ENCODE data around the gene MFAP1. TPM values are rescaled to one million over a fixed set of nuclear protein-coding genes. Genes with fewer than 3 reads are reported as not detected.

Gene MFAP1
- total and polyA plus RNA-seq, 2 donors (not counting 1 experiment from before 2014, with no cell fraction given) = 28.4 to 45.0 TPM

DNA sequence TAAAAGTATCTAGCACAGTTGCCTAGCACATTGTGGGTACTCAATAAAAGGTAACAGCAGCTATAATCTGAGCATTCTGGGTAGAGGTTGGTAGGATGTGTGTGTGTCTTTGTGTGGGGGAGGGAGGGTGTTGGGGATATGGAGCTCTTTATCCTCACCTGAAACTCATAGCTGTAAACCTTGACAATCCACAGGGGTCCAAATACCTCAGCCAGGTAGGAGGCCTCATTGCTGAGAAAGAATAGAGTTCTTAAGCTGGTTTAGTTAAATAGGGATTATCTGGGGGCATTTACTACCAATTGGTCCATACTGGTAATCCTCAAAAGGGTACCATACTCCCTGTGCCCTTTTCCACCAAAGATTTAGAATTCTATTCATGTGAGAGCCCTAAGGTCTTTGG, 28.5 kb downstream of the MFAP1 start:
- Histone ChIP-seq H4K20me1 (ENCODE audit: control insufficient read depth, extremely low read depth, insufficient read depth, low read length) (no peaks in the 10 kb centered on the region), H3K27ac (ENCODE audit: insufficient read depth, low read length) (no peak overlapping the region), H3K79me2 (ENCODE audit: control insufficient read depth, insufficient read depth, low read length) (peaks cover 37% of the 10 kb centered on the region), H3K4me3 (replicated peaks in 1 of 4; ENCODE audit: control extremely low read depth in 1 of 4, insufficient read depth in 1 of 4, low read depth in 3 of 4, low read length in 4 of 4) (no peak overlapping the region), H3K4me1 (ENCODE audit: control insufficient read depth, extremely low read depth, insufficient read depth, low read length) (peaks cover 18% of the 10 kb centered on the region), H2AFZ (ENCODE audit: low read length) (no peak overlapping the region), H3K4me2 (ENCODE audit: extremely low read depth, insufficient read depth, low read length) (no peak overlapping the region), H3K9me3 (ENCODE audit: control insufficient read depth, insufficient read depth, low read depth, low read length) (no peaks in the 10 kb centered on the region), H3K27me3 (ENCODE audit: control insufficient read depth, insufficient read depth, low read length) (no peaks in the 10 kb centered on the region), H3K36me3 (ENCODE audit: control insufficient read depth, insufficient read depth, low read length) (peaks cover 27% of the 10 kb centered on the region), H3K9ac (ENCODE audit: insufficient read depth, low read length) (no peak overlapping the region)
- TF ChIP-seq EZH2 (IDR thresholded peaks at IDR 0.05; ENCODE audit: low read length, missing control alignments) = no peak
- TF ChIP-seq, protein P1, sequence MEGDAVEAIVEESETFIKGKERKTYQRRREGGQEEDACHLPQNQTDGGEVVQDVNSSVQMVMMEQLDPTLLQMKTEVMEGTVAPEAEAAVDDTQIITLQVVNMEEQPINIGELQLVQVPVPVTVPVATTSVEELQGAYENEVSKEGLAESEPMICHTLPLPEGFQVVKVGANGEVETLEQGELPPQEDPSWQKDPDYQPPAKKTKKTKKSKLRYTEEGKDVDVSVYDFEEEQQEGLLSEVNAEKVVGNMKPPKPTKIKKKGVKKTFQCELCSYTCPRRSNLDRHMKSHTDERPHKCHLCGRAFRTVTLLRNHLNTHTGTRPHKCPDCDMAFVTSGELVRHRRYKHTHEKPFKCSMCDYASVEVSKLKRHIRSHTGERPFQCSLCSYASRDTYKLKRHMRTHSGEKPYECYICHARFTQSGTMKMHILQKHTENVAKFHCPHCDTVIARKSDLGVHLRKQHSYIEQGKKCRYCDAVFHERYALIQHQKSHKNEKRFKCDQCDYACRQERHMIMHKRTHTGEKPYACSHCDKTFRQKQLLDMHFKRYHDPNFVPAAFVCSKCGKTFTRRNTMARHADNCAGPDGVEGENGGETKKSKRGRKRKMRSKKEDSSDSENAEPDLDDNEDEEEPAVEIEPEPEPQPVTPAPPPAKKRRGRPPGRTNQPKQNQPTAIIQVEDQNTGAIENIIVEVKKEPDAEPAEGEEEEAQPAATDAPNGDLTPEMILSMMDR (conservative IDR thresholded peaks at IDR 0.05 in 1 of 2, IDR thresholded peaks at IDR 0.05 in 1 of 2; ENCODE audit: low read depth in 1 of 2, low read length in 2 of 2) = no peak
- DNase-seq (ENCODE audit: low read depth in 2 of 2) = no peak

DNA sequence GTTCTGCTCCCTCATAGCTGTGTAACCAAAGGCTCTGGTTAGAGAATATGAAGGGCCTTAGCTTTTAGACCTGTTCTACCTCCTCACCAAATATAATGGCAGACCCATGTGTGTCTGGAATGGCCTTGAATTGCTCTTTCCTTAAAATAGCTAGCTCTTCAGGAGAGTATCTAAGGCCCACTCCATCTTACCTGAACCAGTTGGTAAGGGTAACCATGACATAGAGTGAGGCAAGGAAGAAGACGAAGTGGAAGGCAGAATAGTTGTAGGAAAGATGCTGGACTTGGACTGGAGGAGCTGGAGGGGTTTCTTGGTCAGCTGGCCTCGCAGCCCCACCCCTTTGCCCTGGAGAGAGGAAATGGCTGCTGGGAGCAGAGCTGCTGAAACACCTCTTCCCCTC, 29.3 kb downstream of the MFAP1 start:
- H3K79me2 ChIP-seq (ENCODE audit: control insufficient read depth, insufficient read depth, low read length) = peaks cover 32% of the 10 kb centered on the region
- H3K27ac ChIP-seq (ENCODE audit: insufficient read depth, low read length) = no peak overlapping the region
- peak overlapping the region in 1 of 4 experiments; percentile 4 for H3K4me3 ChIP-seq (replicated peaks in 1 of 4; ENCODE audit: control extremely low read depth in 1 of 4, insufficient read depth in 1 of 4, low read depth in 3 of 4, low read length in 4 of 4)
- no peaks in the 10 kb centered on the region for H3K9me3 ChIP-seq (ENCODE audit: control insufficient read depth, insufficient read depth, low read depth, low read length)
- no peak overlapping the region for H2AFZ ChIP-seq (ENCODE audit: low read length)
- H3K4me1 ChIP-seq (ENCODE audit: control insufficient read depth, extremely low read depth, insufficient read depth, low read length) = peaks cover 17% of the 10 kb centered on the region
- no peak overlapping the region for H3K9ac ChIP-seq (ENCODE audit: insufficient read depth, low read length)
- no peaks in the 10 kb centered on the region for H3K27me3 ChIP-seq (ENCODE audit: control insufficient read depth, insufficient read depth, low read length)
- no peak overlapping the region for H3K4me2 ChIP-seq (ENCODE audit: extremely low read depth, insufficient read depth, low read length)
- no peaks in the 10 kb centered on the region for H4K20me1 ChIP-seq (ENCODE audit: control insufficient read depth, extremely low read depth, insufficient read depth, low read length)
- H3K36me3 ChIP-seq (ENCODE audit: control insufficient read depth, insufficient read depth, low read length) = peaks cover 27% of the 10 kb centered on the region
- TF ChIP-seq, protein P1 (conservative IDR thresholded peaks at IDR 0.05 in 1 of 2, IDR thresholded peaks at IDR 0.05 in 1 of 2; ENCODE audit: low read depth in 1 of 2, low read length in 2 of 2) = no peak
- TF ChIP-seq EZH2 (IDR thresholded peaks at IDR 0.05; ENCODE audit: low read length, missing control alignments) = no peak
- DNase-seq (ENCODE audit: low read depth in 2 of 2) = no peak

DNA sequence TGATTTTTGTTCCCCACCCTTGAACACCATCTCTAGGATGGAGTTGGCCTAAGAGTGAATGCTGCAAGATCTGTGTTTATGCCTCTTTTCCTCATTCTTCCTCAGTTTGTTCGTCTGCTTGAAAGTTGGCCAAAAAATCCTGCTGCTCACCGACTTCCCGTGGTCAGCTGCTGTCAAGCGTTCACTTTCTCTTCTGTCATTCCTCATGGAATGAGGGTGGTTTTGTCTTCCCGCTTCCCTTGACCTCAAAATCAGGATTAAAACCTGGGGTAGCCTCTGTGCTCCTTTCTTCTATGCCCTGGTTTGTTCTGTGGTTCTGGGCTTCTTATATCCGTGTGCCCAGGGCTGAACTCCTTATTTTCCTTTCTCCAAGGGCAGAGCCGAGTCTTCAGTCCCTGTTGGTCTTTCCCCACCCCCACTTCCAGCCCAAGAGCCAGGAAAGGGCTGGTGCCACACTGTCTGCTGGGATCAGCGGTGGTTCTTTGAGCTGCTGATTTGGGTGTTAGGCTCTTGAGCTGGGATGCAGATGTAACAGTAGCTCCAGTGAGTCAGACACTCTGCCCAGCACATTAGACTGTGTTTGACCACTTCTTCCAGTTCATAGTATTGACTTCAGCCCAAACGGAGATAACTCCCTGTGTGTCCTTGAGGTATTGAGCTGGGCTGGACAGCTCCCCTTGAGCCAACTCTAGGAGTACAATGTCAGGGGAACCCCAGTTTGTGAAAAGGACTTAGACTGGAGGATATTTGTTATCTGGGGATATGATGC, 30.0 kb downstream of the MFAP1 start:
- peaks cover 22% of the 10 kb centered on the region for H3K36me3 ChIP-seq (ENCODE audit: control insufficient read depth, insufficient read depth, low read length)

More for the DNA sequence above, 30.0 kb downstream of the MFAP1 start:
- TF ChIP-seq EZH2 (IDR thresholded peaks at IDR 0.05; ENCODE audit: low read length, missing control alignments) = no peak
- TF ChIP-seq, protein P1 (conservative IDR thresholded peaks at IDR 0.05 in 1 of 2, IDR thresholded peaks at IDR 0.05 in 1 of 2; ENCODE audit: low read depth in 1 of 2, low read length in 2 of 2) = no peak
- Histone ChIP-seq H4K20me1 (ENCODE audit: control insufficient read depth, extremely low read depth, insufficient read depth, low read length) (no peaks in the 10 kb centered on the region), H3K27me3 (ENCODE audit: control insufficient read depth, insufficient read depth, low read length) (no peaks in the 10 kb centered on the region), H3K9ac (ENCODE audit: insufficient read depth, low read length) (no peak overlapping the region), H3K79me2 (ENCODE audit: control insufficient read depth, insufficient read depth, low read length) (peaks cover 32% of the 10 kb centered on the region), H3K4me3 (replicated peaks in 1 of 4; ENCODE audit: control extremely low read depth in 1 of 4, insufficient read depth in 1 of 4, low read depth in 3 of 4, low read length in 4 of 4) (peak overlapping the region in 2 of 4 experiments; percentile 4 to 100), H3K9me3 (ENCODE audit: control insufficient read depth, insufficient read depth, low read depth, low read length) (no peaks in the 10 kb centered on the region), H3K4me1 (ENCODE audit: control insufficient read depth, extremely low read depth, insufficient read depth, low read length) (peaks cover 14% of the 10 kb centered on the region), H3K27ac (ENCODE audit: insufficient read depth, low read length) (peak overlapping the region; percentile 51), H3K4me2 (ENCODE audit: extremely low read depth, insufficient read depth, low read length) (peak overlapping the region; percentile 94), H2AFZ (ENCODE audit: low read length) (no peak overlapping the region)
- peak; percentile 40 to 72 for DNase-seq (ENCODE audit: low read depth in 2 of 2)

Measured in fibroblast of lung (primary cell).